Measurements from ENCODE around the gene HES4.
A peak's percentile ranks its signal among the peaks of the same experiment; 100 is the strongest.
"Not testable (repeated sequence)": the region's sequence is repeated elsewhere in the genome, so short reads cannot be mapped to it uniquely, and the experiment has no call there.

The HES4 gene

GRCh38 chr1:1020415-1021009 lies 20.6 kb upstream of the HES4 start:
- Histone ChIP-seq H2AK5ac (ENCODE audit: low read depth, low read length) (peak overlapping the region; percentile 99), H3K27me3 (ENCODE audit: control insufficient read depth in 3 of 3, insufficient read depth in 3 of 3, low read depth in 1 of 3, low read length in 3 of 3) (no peaks in the 10 kb centered on the region), H3K14ac (ENCODE audit: low read length) (peak overlapping the region; percentile 38), H3K23ac (ENCODE audit: low read depth, low read length, poor library complexity) (peak overlapping the region; percentile 91), H2AFZ (ENCODE audit: low read length) (peak overlapping the region; percentile 74), H3K4me2 (ENCODE audit: insufficient read depth, low read length, poor library complexity, severe bottlenecking) (peak overlapping the region; percentile 84), H2BK15ac (ENCODE audit: low read length) (peak overlapping the region; percentile 98), H3K27ac (replicated peaks; ENCODE audit: low read length) (peak overlapping the region; percentile 90), H4K8ac (ENCODE audit: low read depth, low read length) (no peak overlapping the region), H3K9ac (ENCODE audit: low read depth, low read length, poor library complexity) (peak overlapping the region; percentile 96), H3K18ac (ENCODE audit: low read length) (peak overlapping the region; percentile 100), H2BK120ac (ENCODE audit: low read depth, low read length) (peak overlapping the region; percentile 94), H3K4me1 (ENCODE audit: control insufficient read depth in 2 of 2, insufficient read depth in 1 of 2, low read depth in 1 of 2, low read length in 2 of 2) (peaks cover 12 to 30% of the 10 kb centered on the region in 2 donors), H3K4me3 (ENCODE audit: low read length in 2 of 2) (peak overlapping the region; percentile 90 to 97), H3K4ac (ENCODE audit: low read length) (peak overlapping the region; percentile 89), H2BK5ac (ENCODE audit: low read length) (peak overlapping the region; percentile 93), H2BK12ac (ENCODE audit: low read length) (peak overlapping the region; percentile 16), H4K91ac (ENCODE audit: low read depth, low read length, poor library complexity) (peak overlapping the region; percentile 85), H3K36me3 (replicated peaks in 1 of 2; ENCODE audit: control insufficient read depth in 2 of 2, insufficient read depth in 2 of 2, low read length in 2 of 2) (peaks cover 2 to 25% of the 10 kb centered on the region in 2 donors), H3K79me1 (ENCODE audit: low read depth, low read length) (peaks cover 28% of the 10 kb centered on the region), H3K9me3 (replicated peaks in 1 of 2; ENCODE audit: control insufficient read depth in 2 of 2, insufficient read depth in 1 of 2, low read depth in 1 of 2, low read length in 2 of 2) (no peaks in the 10 kb centered on the region)
- no CpG with 5 or more reads among the region's 59 CpGs for WGBS, 2 donors (ENCODE audit: extremely low coverage in 2 of 2, insufficient read length in 2 of 2, insufficient replicate concordance in 1 of 2)
- no peak for DNase-seq (ENCODE audit: low spot score)

GRCh38 chr1:1020000-1020404 lies 20.1 kb upstream of the HES4 start, which contains the start of gene AGRN:
TSS of gene AGRN (plus strand) at chr1:1020120. CDS start at chr1:1020173, 53 bp downstream.
- H3K23ac ChIP-seq (ENCODE audit: low read depth, low read length, poor library complexity) = peak within 1 kb of the TSS; percentile 91
- no peaks in the 10 kb centered on the region for H3K27me3 ChIP-seq (ENCODE audit: control insufficient read depth in 3 of 3, insufficient read depth in 3 of 3, low read depth in 1 of 3, low read length in 3 of 3)
- H3K4me2 ChIP-seq (ENCODE audit: insufficient read depth, low read length, poor library complexity, severe bottlenecking) = peak within 1 kb of the TSS; percentile 84
- H2BK120ac ChIP-seq (ENCODE audit: low read depth, low read length) = peak within 1 kb of the TSS; percentile 94
- peak within 1 kb of the TSS; percentile 96 for H3K9ac ChIP-seq (ENCODE audit: low read depth, low read length, poor library complexity)
- peaks cover 28% of the 10 kb centered on the region for H3K79me1 ChIP-seq (ENCODE audit: low read depth, low read length)
- H4K91ac ChIP-seq (ENCODE audit: low read depth, low read length, poor library complexity) = peak within 1 kb of the TSS; percentile 85
- peak within 1 kb of the TSS; percentile 98 for H2BK15ac ChIP-seq (ENCODE audit: low read length)
- no CpG with 5 or more reads among the region's 58 CpGs for WGBS, 2 donors (ENCODE audit: extremely low coverage in 2 of 2, insufficient read length in 2 of 2, insufficient replicate concordance in 1 of 2)
- H3K9me3 ChIP-seq (replicated peaks in 1 of 2; ENCODE audit: control insufficient read depth in 2 of 2, insufficient read depth in 1 of 2, low read depth in 1 of 2, low read length in 2 of 2) = no peaks in the 10 kb centered on the region
- peak within 1 kb of the TSS; percentile 79 for H2AFZ ChIP-seq (ENCODE audit: low read length)
- H4K8ac ChIP-seq (ENCODE audit: low read depth, low read length) = peak within 1 kb of the TSS; percentile 82
- peak within 1 kb of the TSS; percentile 100 for H3K18ac ChIP-seq (ENCODE audit: low read length)
- H3K4ac ChIP-seq (ENCODE audit: low read length) = peak within 1 kb of the TSS; percentile 89
- H3K27ac ChIP-seq (replicated peaks; ENCODE audit: low read length) = peak within 1 kb of the TSS; percentile 95
- peaks cover 2 to 25% of the 10 kb centered on the region in 2 donors for H3K36me3 ChIP-seq (replicated peaks in 1 of 2; ENCODE audit: control insufficient read depth in 2 of 2, insufficient read depth in 2 of 2, low read length in 2 of 2)
- no peak for DNase-seq (ENCODE audit: low spot score)
- H2BK12ac ChIP-seq (ENCODE audit: low read length) = peak within 1 kb of the TSS; percentile 58
- peak within 1 kb of the TSS; percentile 90 to 97 for H3K4me3 ChIP-seq (ENCODE audit: low read length in 2 of 2)
- H3K4me1 ChIP-seq (ENCODE audit: control insufficient read depth in 2 of 2, insufficient read depth in 1 of 2, low read depth in 1 of 2, low read length in 2 of 2) = peaks cover 12 to 28% of the 10 kb centered on the region in 2 donors
- peak within 1 kb of the TSS; percentile 97 for H3K14ac ChIP-seq (ENCODE audit: low read length)
- H2AK5ac ChIP-seq (ENCODE audit: low read depth, low read length) = peak within 1 kb of the TSS; percentile 99
- peak within 1 kb of the TSS; percentile 93 for H2BK5ac ChIP-seq (ENCODE audit: low read length)

GRCh38 chr1:1019122-1019999 lies 19.5 kb upstream of the HES4 start:
- peak overlapping the region; percentile 90 for H2AK5ac ChIP-seq (ENCODE audit: low read depth, low read length)
- peaks cover 2 to 22% of the 10 kb centered on the region in 2 donors for H3K36me3 ChIP-seq (replicated peaks in 1 of 2; ENCODE audit: control insufficient read depth in 2 of 2, insufficient read depth in 2 of 2, low read length in 2 of 2)
- no peak overlapping the region for H3K23ac ChIP-seq (ENCODE audit: low read depth, low read length, poor library complexity)
- H3K9me3 ChIP-seq (replicated peaks in 1 of 2; ENCODE audit: control insufficient read depth in 2 of 2, insufficient read depth in 1 of 2, low read depth in 1 of 2, low read length in 2 of 2) = no peaks in the 10 kb centered on the region
- WGBS, 2 donors (ENCODE audit: extremely low coverage in 2 of 2, insufficient read length in 2 of 2, insufficient replicate concordance in 1 of 2) = no CpG with 5 or more reads among the region's 91 CpGs
- peak overlapping the region; percentile 79 for H2AFZ ChIP-seq (ENCODE audit: low read length)
- no peaks in the 10 kb centered on the region for H3K27me3 ChIP-seq (ENCODE audit: control insufficient read depth in 3 of 3, insufficient read depth in 3 of 3, low read depth in 1 of 3, low read length in 3 of 3)
- H4K91ac ChIP-seq (ENCODE audit: low read depth, low read length, poor library complexity) = no peak overlapping the region
- peaks cover 16 to 25% of the 10 kb centered on the region in 2 donors for H3K4me1 ChIP-seq (ENCODE audit: control insufficient read depth in 2 of 2, insufficient read depth in 1 of 2, low read depth in 1 of 2, low read length in 2 of 2)
- H3K4me3 ChIP-seq (ENCODE audit: low read length in 2 of 2) = peak overlapping the region; percentile 59 to 90
- peak overlapping the region; percentile 82 for H4K8ac ChIP-seq (ENCODE audit: low read depth, low read length)
- H3K4ac ChIP-seq (ENCODE audit: low read length) = no peak overlapping the region
- no peak overlapping the region for H3K14ac ChIP-seq (ENCODE audit: low read length)
- H2BK12ac ChIP-seq (ENCODE audit: low read length) = no peak overlapping the region
- peak overlapping the region; percentile 95 for H3K18ac ChIP-seq (ENCODE audit: low read length)
- DNase-seq (ENCODE audit: low spot score) = peak; percentile 86
- peak overlapping the region; percentile 45 for H3K4me2 ChIP-seq (ENCODE audit: insufficient read depth, low read length, poor library complexity, severe bottlenecking)
- no peak overlapping the region for H2BK5ac ChIP-seq (ENCODE audit: low read length)
- no peak overlapping the region for H2BK15ac ChIP-seq (ENCODE audit: low read length)
- peaks cover 26% of the 10 kb centered on the region for H3K79me1 ChIP-seq (ENCODE audit: low read depth, low read length)
- no peak overlapping the region for H3K9ac ChIP-seq (ENCODE audit: low read depth, low read length, poor library complexity)
- no peak overlapping the region for H2BK120ac ChIP-seq (ENCODE audit: low read depth, low read length)
- peak overlapping the region; percentile 95 for H3K27ac ChIP-seq (replicated peaks; ENCODE audit: low read length)

GRCh38 chr1:1018321-1018685 lies 18.4 kb upstream of the HES4 start:
- H3K27me3 ChIP-seq (ENCODE audit: control insufficient read depth in 3 of 3, insufficient read depth in 3 of 3, low read depth in 1 of 3, low read length in 3 of 3); DNase-seq (ENCODE audit: low spot score); H2BK120ac ChIP-seq (ENCODE audit: low read depth, low read length); H3K4ac ChIP-seq (ENCODE audit: low read length); H3K23ac ChIP-seq (ENCODE audit: low read depth, low read length, poor library complexity); H3K9me3 ChIP-seq (replicated peaks in 1 of 2; ENCODE audit: control insufficient read depth in 2 of 2, insufficient read depth in 1 of 2, low read depth in 1 of 2, low read length in 2 of 2); H4K91ac ChIP-seq (ENCODE audit: low read depth, low read length, poor library complexity); H3K14ac ChIP-seq (ENCODE audit: low read length); H3K4me2 ChIP-seq (ENCODE audit: insufficient read depth, low read length, poor library complexity, severe bottlenecking); H3K4me3 ChIP-seq (ENCODE audit: low read length in 2 of 2); H2AK5ac ChIP-seq (ENCODE audit: low read depth, low read length); H2AFZ ChIP-seq (ENCODE audit: low read length); H2BK15ac ChIP-seq (ENCODE audit: low read length); H3K27ac ChIP-seq (replicated peaks; ENCODE audit: low read length); H4K8ac ChIP-seq (ENCODE audit: low read depth, low read length); H3K9ac ChIP-seq (ENCODE audit: low read depth, low read length, poor library complexity): not testable (repeated sequence)
- WGBS, 2 donors (ENCODE audit: extremely low coverage in 2 of 2, insufficient read length in 2 of 2, insufficient replicate concordance in 1 of 2) = no CpG with 5 or more reads among the region's 26 CpGs
- Histone ChIP-seq H3K4me1 (ENCODE audit: control insufficient read depth in 2 of 2, insufficient read depth in 1 of 2, low read depth in 1 of 2, low read length in 2 of 2) (peaks cover 24 to 25% of the 10 kb centered on the region in 2 donors), H2BK12ac (ENCODE audit: low read length) (peak overlapping the region; percentile 58), H3K36me3 (replicated peaks in 1 of 2; ENCODE audit: control insufficient read depth in 2 of 2, insufficient read depth in 2 of 2, low read length in 2 of 2) (peaks cover 0 to 15% of the 10 kb centered on the region in 2 donors), H3K79me1 (ENCODE audit: low read depth, low read length) (peaks cover 23% of the 10 kb centered on the region), H3K18ac (ENCODE audit: low read length) (peak overlapping the region; percentile 57), H2BK5ac (ENCODE audit: low read length) (peak overlapping the region; percentile 82)

Measured in neuronal stem cell (in vitro differentiated cells).